GM13977 (cell line): Measurements from ENCODE around the gene ZNF708.
"Not testable (repeated sequence)": the region's sequence is repeated elsewhere in the genome, so short reads cannot be mapped to it uniquely, and the experiment has no call there.

Experiments
- DNase-seq: peaks from one replicate; pipeline ENCODE4 v3.0.0; 2012; ENCODE audit warnings: low spot score
- CTCF ChIP-seq: IDR thresholded peaks from 2 replicates; pipeline ENCODE4 v1.5.1; 2012; ENCODE audit warnings: mild to moderate bottlenecking, control low read depth; ENCODE audit not compliant: insufficient read depth; ENCODE audit errors: extremely low read depth, missing control alignments
- in situ Hi-C: fragments of 300-500 bp; cut with MboI; formaldehyde crosslinking; loops from one replicate; pipeline ENCODE4 v1.12.0; 2022; ENCODE audit warnings: low sequenced_read_pairs, low pct_unique_long_range_greater_than_20kb, mixed read lengths, inconsistent platforms; ENCODE audit not compliant: unreplicated experiment

Gene ZNF708

GRCh38 chr19:21328885-21329605 lies at the start of gene ZNF708:
Gene ZNF708, minus strand, starts transcription at chr19:21329410. Its CDS starts 198 bp downstream, at chr19:21329212.
- no peak for TF ChIP-seq CTCF
- DNase-seq = peak; percentile 88
- in situ Hi-C loops = no loop called here

GRCh38 chr19:21362291-21362690 lies 33.1 kb upstream of the ZNF708 start:
- DNase-seq = no peak
- TF ChIP-seq CTCF = no peak
- in situ Hi-C loops = no loop called here

- DNase-seq = peak; percentile 85
- no peak for TF ChIP-seq CTCF
- in situ Hi-C loops = no loop called here
Measured at GRCh38 chr19:21358768-21359451, 29.7 kb upstream of the ZNF708 start, which contains the start of gene ZNF738. Gene ZNF738, plus strand, starts transcription at chr19:21359000. Its CDS starts 141 bp downstream, at chr19:21359141.

- no peak for TF ChIP-seq CTCF
- no peak for DNase-seq
- in situ Hi-C loops = no loop called here
Measured at GRCh38 chr19:21352830-21353229, 23.6 kb upstream of the ZNF708 start.

GRCh38 chr19:21344841-21345240 lies 15.6 kb upstream of the ZNF708 start:
- DNase-seq, in situ Hi-C loops: not testable (repeated sequence)

GRCh38 chr19:21335721-21336120 lies 6.5 kb upstream of the ZNF708 start:
- TF ChIP-seq CTCF = peak; percentile 4
- in situ Hi-C loops = no loop called here

GRCh38 chr19:21328406-21328805 lies 804 bp downstream of the ZNF708 start:
- TF ChIP-seq CTCF = no peak
- peak; percentile 5 for DNase-seq
- in situ Hi-C loops = no loop called here

More at GRCh38 chr19:21335721-21336120, 6.5 kb upstream of the ZNF708 start:
- DNase-seq = no peak
